Measurements from ENCODE around the gene ACVRL1. TPM values are rescaled to one million over a fixed set of nuclear protein-coding genes. Genes with fewer than 3 reads are reported as not detected.

ACVRL1 gene
- total RNA-seq, 1 experiment from 2014 or later, result 0.98 TPM

- H3K4me3 Mint-ChIP-seq, result peak overlapping the region; percentile 66
- no peaks in the 10 kb centered on the region for H3K9me3 Mint-ChIP-seq
- ATAC-seq (peak; percentile 15; the same call in 1 of the 2 replicates), DNase-seq (ENCODE audit: low spot score) (no peak)
- ChIA-PET POLR2A (no interaction called here), CTCF (interaction anchor here (1.0 to 3.9 kb wide), 8 partner anchors 12 to 176 kb away, joined by 3 to 38 read pairs (median 7); no protein-coding TSS in a partner anchor)
- H3K4me1 Mint-ChIP-seq, result peaks cover 10% of the 10 kb centered on the region
- TF ChIP-seq TP53 (CRISPR knock-in tag; IDR thresholded peaks at IDR 0.05) (no peak), ESRRA (CRISPR knock-in tag; IDR thresholded peaks at IDR 0.05; ENCODE audit: borderline replicate concordance) (no peak), TCF7 (CRISPR knock-in tag; IDR thresholded peaks at IDR 0.05; ENCODE audit: low read depth) (no peak)
- H3K27me3 Mint-ChIP-seq (ENCODE audit: low read depth), result peaks cover 53% of the 10 kb centered on the region
- H3K27ac Mint-ChIP-seq, result no peak overlapping the region
- no peaks in the 10 kb centered on the region for H3K36me3 Mint-ChIP-seq
Measured at GRCh38 chr12:51906430-51907082, 748 bp upstream of the ACVRL1 start.

GRCh38 chr12:51907856-51908425, 637 bp downstream of the ACVRL1 start:
- CTCF ChIA-PET, result interaction anchor here (0.6 to 3.9 kb wide), 13 partner anchors 14 to 118 kb away, joined by 3 to 38 read pairs (median 6); no protein-coding TSS in a partner anchor
- DNase-seq (ENCODE audit: low spot score) (no peak), ATAC-seq (no peak)
- peaks cover 21% of the 10 kb centered on the region for H3K4me1 Mint-ChIP-seq
- TF ChIP-seq USF1 (CRISPR knock-in tag; IDR thresholded peaks at IDR 0.05) (no peak), CREB1 (CRISPR knock-in tag; IDR thresholded peaks at IDR 0.05) (no peak)
- no peaks in the 10 kb centered on the region for H3K36me3 Mint-ChIP-seq
- peaks cover 55% of the 10 kb centered on the region for H3K27me3 Mint-ChIP-seq (ENCODE audit: low read depth)
- no peaks in the 10 kb centered on the region for H3K9me3 Mint-ChIP-seq
- POLR2A ChIA-PET, result interaction anchor here (1.0 kb wide), 1 partner anchor 14 kb away, joined by 3 read pairs; no protein-coding TSS in a partner anchor
- H3K27ac Mint-ChIP-seq, result no peak overlapping the region
- peak overlapping the region; percentile 63 for H3K4me3 Mint-ChIP-seq

GRCh38 chr12:51908876-51909592, 1.7 kb downstream of the ACVRL1 start:
- TF ChIP-seq ZNF121 (CRISPR knock-in tag; IDR thresholded peaks at IDR 0.05) (0 out of 2 replicates have a peak, but pooled peaks have one; percentile 36), ZNF671 (CRISPR knock-in tag; IDR thresholded peaks at IDR 0.05) (no peak)
- ChIA-PET POLR2A (no interaction called here), CTCF (interaction anchor here (1.8 to 3.9 kb wide), 2 partner anchors 14 to 62 kb away, joined by 9 to 38 read pairs; no protein-coding TSS in a partner anchor)
- Mint-ChIP-seq H3K9me3 (no peaks in the 10 kb centered on the region), H3K4me1 (peaks cover 21% of the 10 kb centered on the region), H3K27me3 (ENCODE audit: low read depth) (peaks cover 55% of the 10 kb centered on the region), H3K4me3 (no peak overlapping the region), H3K27ac (no peak overlapping the region), H3K36me3 (no peaks in the 10 kb centered on the region)
- ATAC-seq (no peak), DNase-seq (ENCODE audit: low spot score) (no peak)

GRCh38 chr12:51910168-51910567, 2.9 kb downstream of the ACVRL1 start:
- Mint-ChIP-seq H3K4me1 (peaks cover 24% of the 10 kb centered on the region), H3K36me3 (no peaks in the 10 kb centered on the region), H3K4me3 (no peak overlapping the region), H3K9me3 (no peaks in the 10 kb centered on the region), H3K27me3 (ENCODE audit: low read depth) (peaks cover 51% of the 10 kb centered on the region), H3K27ac (no peak overlapping the region)
- ChIA-PET CTCF (interaction anchor here (5.5 kb wide), 1 partner anchor 13 kb away, joined by 143 read pairs; no protein-coding TSS in a partner anchor), POLR2A (no interaction called here)
- TF ChIP-seq ATF3 (CRISPR knock-in tag; conservative IDR thresholded peaks at IDR 0.05), result no peak
- TF ChIP-seq IRF2 (CRISPR knock-in tag; IDR thresholded peaks at IDR 0.05; ENCODE audit: borderline replicate concordance, low read depth), result no peak
- TF ChIP-seq GABPB1 (CRISPR knock-in tag; IDR thresholded peaks at IDR 0.05), result no peak
- no peak for TF ChIP-seq ZNF416 (CRISPR knock-in tag; IDR thresholded peaks at IDR 0.05)
- TF ChIP-seq, protein P1, sequence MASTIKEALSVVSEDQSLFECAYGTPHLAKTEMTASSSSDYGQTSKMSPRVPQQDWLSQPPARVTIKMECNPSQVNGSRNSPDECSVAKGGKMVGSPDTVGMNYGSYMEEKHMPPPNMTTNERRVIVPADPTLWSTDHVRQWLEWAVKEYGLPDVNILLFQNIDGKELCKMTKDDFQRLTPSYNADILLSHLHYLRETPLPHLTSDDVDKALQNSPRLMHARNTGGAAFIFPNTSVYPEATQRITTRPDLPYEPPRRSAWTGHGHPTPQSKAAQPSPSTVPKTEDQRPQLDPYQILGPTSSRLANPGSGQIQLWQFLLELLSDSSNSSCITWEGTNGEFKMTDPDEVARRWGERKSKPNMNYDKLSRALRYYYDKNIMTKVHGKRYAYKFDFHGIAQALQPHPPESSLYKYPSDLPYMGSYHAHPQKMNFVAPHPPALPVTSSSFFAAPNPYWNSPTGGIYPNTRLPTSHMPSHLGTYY (CRISPR knock-in tag; IDR thresholded peaks at IDR 0.05), result no peak
- no peak for TF ChIP-seq TP53 (CRISPR knock-in tag; IDR thresholded peaks at IDR 0.05)
- TF ChIP-seq STAT6 (CRISPR knock-in tag; conservative IDR thresholded peaks at IDR 0.05; ENCODE audit: low read depth), result no peak
- no peak for ATAC-seq
- DNase-seq (ENCODE audit: low spot score), result no peak

Measured in WTC11 (cell line).